Thyroid gland (tissue), 4 donors: Measurements from ENCODE around the gene TREM2. TPM values are rescaled to one million over a fixed set of nuclear protein-coding genes. Genes with fewer than 3 reads are reported as not detected.

ENCODE experiments used
- DNase-seq, 2 donors: peaks; one replicate each; pipeline ENCODE4 v3.0.0-alpha.2; 2019
- H3K27ac ChIP-seq, 3 donors: fragments of 200-600 bp; sonication (generic); 1 replicate in 2 of 3; 2 replicates in 1 of 3; pipeline ENCODE4 v1.5.1; 2016 to 2019; ENCODE audit warnings: mild to moderate bottlenecking in 1 of 3, moderate library complexity in 1 of 3
- H3K27me3 ChIP-seq: fragments of 200-600 bp; sonication (generic); one replicate; pipeline ENCODE4 v1.5.1; 2019
- H3K36me3 ChIP-seq, 2 donors: fragments of 200-600 bp; sonication (generic); one replicate each; pipeline ENCODE4 v1.5.1; 2016 to 2019
- H3K4me1 ChIP-seq, 2 donors: fragments of 200-600 bp; sonication (generic); one replicate each; pipeline ENCODE4 v1.5.1; 2017 to 2019
- H3K4me3 ChIP-seq, 3 donors: fragments of 200-600 bp; sonication (generic); replicated peaks in 1 of 3; 1 replicate in 2 of 3; 2 replicates in 1 of 3; pipeline ENCODE4 v1.5.1; 2016; ENCODE audit warnings: mild to moderate bottlenecking in 1 of 3
- H3K9me3 ChIP-seq: fragments of 200-600 bp; sonication (generic); one replicate; pipeline ENCODE4 v1.5.1; 2017
- POLR2A ChIP-seq, 2 donors: fragments of 450-650 bp; IDR thresholded peaks; one replicate each; pipeline ENCODE4 v1.6.1; 2017; ENCODE audit warnings: antibody characterized with exemption in 2 of 2, mild to moderate bottlenecking in 2 of 2, moderate library complexity in 1 of 2
- WGBS, 2 donors: methylation state at CpG; one replicate each; pipeline ENCODE4 v1.1.5; 2017; 5-methylcytosine and 5-hydroxymethylcytosine counted together
- intact Hi-C: fragments of 100-400 bp; cut with DNase I; formaldehyde crosslinking; loops from one replicate; pipeline ENCODE4 v1.15.1; 2023
- total RNA-seq, 4 donors: library from RNA; depleted of rRNA; stranded (reverse); fragments of >200 nt; gene quantifications; one replicate each; pipeline ENCODE4 v1.2.3, GENCODE V29; 2016
- TF ChIP-seq, protein P1 (sequence below), 6 experiments: fragments of 200-600 bp in 3 of 6; fragments of 450-650 bp in 3 of 6; sonication (generic) in 3 of 6; IDR thresholded peaks; one replicate each; pipeline ENCODE4 v1.5.1; 2016 to 2019; ENCODE audit warnings: antibody characterized with exemption in 6 of 6, mild to moderate bottlenecking in 2 of 6, inconsistent platforms in 1 of 6, moderate library complexity in 1 of 6

Gene TREM2
- total RNA-seq, 4 donors from 2014 or later = 1.0 to 4.1 (median 1.7) TPM; not detected in 1

DNA sequence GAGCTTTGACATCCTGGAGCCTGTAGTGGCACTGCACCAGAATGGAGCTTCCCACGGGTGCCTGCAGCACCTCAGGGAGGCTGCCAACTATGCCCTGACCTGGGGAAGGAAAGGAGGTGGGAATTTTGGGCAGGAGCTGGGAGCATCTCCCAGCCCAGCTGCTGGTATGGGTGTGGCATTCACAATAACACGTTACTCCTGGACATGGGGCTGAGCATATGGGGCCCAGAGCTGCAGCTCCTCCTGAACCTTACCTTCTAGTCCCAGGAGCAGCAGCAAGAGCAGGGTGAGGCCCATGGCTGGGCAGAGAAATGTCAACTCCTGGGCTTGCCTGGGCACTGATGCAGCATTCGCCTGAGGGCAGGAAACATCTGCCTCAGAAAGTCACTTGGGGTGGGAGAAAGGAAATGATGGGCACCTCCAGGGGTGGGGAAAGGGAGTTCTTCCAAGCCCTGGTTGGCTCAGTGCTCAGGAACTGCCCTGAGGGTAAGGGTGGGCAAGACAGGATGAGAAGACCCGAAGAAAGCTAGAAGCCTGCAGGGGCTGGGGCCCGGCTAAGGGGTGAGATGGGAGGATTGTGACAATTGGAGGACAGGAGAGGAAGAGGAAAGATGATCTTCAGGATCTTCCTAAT is 8.8 kb downstream of the TREM2 start, which contains the start of gene TREML1:
TSS of gene TREML1 (minus strand) at position 356 of the 634 bp plus-strand sequence. CDS start at position 297, 59 bp downstream.
- H3K4me1 ChIP-seq = peaks cover 5 to 6% of the 10 kb centered on the region in 2 donors
- no peak within 1 kb of the TSS for H3K27ac ChIP-seq
- intact Hi-C loops = no loop called here
- no peak for DNase-seq
- H3K36me3 ChIP-seq = no peaks in the 10 kb centered on the region
- no peak for TF ChIP-seq POLR2A (IDR thresholded peaks at IDR 0.05)
- TF ChIP-seq, protein P1, sequence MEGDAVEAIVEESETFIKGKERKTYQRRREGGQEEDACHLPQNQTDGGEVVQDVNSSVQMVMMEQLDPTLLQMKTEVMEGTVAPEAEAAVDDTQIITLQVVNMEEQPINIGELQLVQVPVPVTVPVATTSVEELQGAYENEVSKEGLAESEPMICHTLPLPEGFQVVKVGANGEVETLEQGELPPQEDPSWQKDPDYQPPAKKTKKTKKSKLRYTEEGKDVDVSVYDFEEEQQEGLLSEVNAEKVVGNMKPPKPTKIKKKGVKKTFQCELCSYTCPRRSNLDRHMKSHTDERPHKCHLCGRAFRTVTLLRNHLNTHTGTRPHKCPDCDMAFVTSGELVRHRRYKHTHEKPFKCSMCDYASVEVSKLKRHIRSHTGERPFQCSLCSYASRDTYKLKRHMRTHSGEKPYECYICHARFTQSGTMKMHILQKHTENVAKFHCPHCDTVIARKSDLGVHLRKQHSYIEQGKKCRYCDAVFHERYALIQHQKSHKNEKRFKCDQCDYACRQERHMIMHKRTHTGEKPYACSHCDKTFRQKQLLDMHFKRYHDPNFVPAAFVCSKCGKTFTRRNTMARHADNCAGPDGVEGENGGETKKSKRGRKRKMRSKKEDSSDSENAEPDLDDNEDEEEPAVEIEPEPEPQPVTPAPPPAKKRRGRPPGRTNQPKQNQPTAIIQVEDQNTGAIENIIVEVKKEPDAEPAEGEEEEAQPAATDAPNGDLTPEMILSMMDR (IDR thresholded peaks at IDR 0.05) = no peak
- no peaks in the 10 kb centered on the region for H3K9me3 ChIP-seq
- WGBS, 2 donors = 81 to 85% methylated on average over 3 of the region's 5 CpGs
- no peak within 1 kb of the TSS for H3K4me3 ChIP-seq
- H3K27me3 ChIP-seq = no peaks in the 10 kb centered on the region

DNA sequence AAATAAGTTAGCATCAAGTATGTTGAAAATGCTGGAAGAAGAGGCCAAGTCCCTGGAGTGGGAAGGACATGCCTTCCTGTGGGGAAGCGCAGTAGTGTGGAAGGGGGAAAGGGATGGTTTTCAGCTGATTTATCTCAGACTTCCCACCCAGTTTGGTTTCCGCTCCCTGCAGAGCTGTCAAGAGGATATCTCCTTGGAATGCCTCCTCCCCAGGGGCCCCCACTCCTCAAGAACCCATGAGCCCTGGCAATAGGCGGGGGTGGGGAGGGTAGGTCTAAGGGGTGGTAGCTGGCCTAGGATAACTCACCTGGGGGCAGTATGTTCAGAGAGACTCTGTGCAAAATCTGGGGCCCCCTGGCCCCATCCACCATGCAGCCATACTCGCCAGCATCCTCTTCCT is 9.5 kb downstream of the TREM2 start:
- Histone ChIP-seq H3K4me1 (peaks cover 5 to 6% of the 10 kb centered on the region in 2 donors), H3K27me3 (no peaks in the 10 kb centered on the region), H3K27ac (no peak overlapping the region), H3K4me3 (no peak overlapping the region), H3K36me3 (no peaks in the 10 kb centered on the region), H3K9me3 (no peaks in the 10 kb centered on the region)
- intact Hi-C loops = no loop called here
- TF ChIP-seq, protein P1 (IDR thresholded peaks at IDR 0.05) = no peak
- no peak for TF ChIP-seq POLR2A (IDR thresholded peaks at IDR 0.05)
- no peak for DNase-seq
- WGBS, 2 donors = 83 to 89% methylated on average over 2 to 4 of the region's 4 CpGs

DNA sequence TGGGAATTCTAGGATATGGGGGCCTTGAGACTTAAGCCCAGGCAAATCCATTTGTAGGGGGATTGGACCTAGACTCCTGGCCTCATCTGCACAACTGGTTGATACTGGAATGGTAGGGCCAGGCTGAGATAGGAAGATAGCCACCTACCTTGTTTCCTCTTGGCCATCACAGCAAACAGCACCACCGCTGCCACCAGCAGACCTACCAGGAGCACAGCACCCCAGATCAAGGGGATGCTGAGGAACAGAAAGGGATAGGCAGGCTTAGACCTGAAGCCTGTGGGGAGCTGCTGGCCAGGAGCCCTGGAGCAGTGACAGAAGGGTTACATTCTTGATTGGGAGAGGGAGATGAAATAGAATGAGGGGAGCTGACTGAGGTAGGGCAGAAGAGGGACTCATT is 12.2 kb downstream of the TREM2 start:
- Histone ChIP-seq H3K36me3 (no peaks in the 10 kb centered on the region), H3K4me3 (no peak overlapping the region), H3K9me3 (no peaks in the 10 kb centered on the region), H3K27ac (no peak overlapping the region), H3K4me1 (peaks cover 4% of the 10 kb centered on the region in 2 donors), H3K27me3 (no peaks in the 10 kb centered on the region)
- TF ChIP-seq, protein P1 (IDR thresholded peaks at IDR 0.05) = no peak
- no peak for DNase-seq
- WGBS, 2 donors = 90 to 100% methylated on average over 1 of the region's 1 CpG
- intact Hi-C loops = no loop called here

DNA sequence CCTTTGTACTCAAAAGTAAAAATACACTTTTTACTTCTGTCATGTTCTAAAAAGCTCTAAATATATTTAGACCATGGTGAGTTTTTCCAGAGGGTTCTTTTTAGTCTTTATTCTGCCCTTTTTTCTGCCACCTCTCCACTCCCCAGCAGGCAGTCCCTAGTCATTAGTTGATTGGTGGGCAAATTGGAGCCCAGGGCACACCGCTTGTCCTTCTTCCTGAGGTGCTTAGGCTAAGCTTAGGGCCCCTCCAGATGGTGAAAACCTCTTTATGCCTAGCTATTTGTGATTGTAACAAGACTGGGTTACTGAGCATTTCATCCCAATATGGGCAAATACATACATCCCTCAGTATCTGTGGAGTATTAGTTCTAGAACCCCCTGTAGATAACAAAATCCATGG is 15.0 kb downstream of the TREM2 start:
- no peaks in the 10 kb centered on the region for H3K36me3 ChIP-seq
- TF ChIP-seq POLR2A (IDR thresholded peaks at IDR 0.05) = no peak
- TF ChIP-seq, protein P1 (IDR thresholded peaks at IDR 0.05) = no peak
- WGBS, 2 donors = 94 to 100% methylated on average over 1 of the region's 1 CpG
- H3K4me1 ChIP-seq = no peaks in the 10 kb centered on the region
- H3K27ac ChIP-seq = no peak overlapping the region
- H3K4me3 ChIP-seq = no peak overlapping the region
- no peaks in the 10 kb centered on the region for H3K9me3 ChIP-seq
- no peaks in the 10 kb centered on the region for H3K27me3 ChIP-seq
- intact Hi-C loops = no loop called here
- no peak for DNase-seq

DNA sequence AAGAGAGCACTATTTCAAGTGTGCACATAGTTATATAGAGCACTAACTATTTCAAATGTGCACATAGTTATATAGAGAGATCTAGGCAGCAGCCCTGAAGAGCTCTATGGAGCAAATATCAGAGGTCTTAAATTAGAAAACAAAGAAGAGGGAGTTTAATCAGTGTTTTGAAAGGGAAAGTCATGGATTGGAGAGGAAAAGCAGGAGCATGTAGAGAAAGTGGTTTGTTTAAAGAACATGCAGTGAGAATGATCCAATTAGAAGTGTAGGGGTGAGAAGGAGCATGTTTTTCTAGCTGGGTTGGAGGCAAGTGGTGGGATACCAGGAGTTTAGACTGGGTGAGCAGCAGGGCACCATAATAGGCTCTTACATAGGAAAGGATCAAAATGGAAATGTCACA is 26.0 kb downstream of the TREM2 start:
- DNase-seq = no peak
- Histone ChIP-seq H3K4me1 (no peaks in the 10 kb centered on the region), H3K27me3 (no peaks in the 10 kb centered on the region), H3K27ac (no peak overlapping the region), H3K4me3 (no peak overlapping the region), H3K36me3 (peaks cover 0 to 25% of the 10 kb centered on the region in 2 donors), H3K9me3 (no peaks in the 10 kb centered on the region)
- intact Hi-C loops = no loop called here
- TF ChIP-seq, protein P1 (IDR thresholded peaks at IDR 0.05) = no peak
- TF ChIP-seq POLR2A (IDR thresholded peaks at IDR 0.05) = no peak
